Tibial nerve (tissue), 4 donors: ENCODE data around the gene SH2D6. TPM values are rescaled to one million over a fixed set of nuclear protein-coding genes. Genes with fewer than 3 reads are reported as not detected.

Source experiments
- DNase-seq, 2 donors: peaks; one replicate each; pipeline ENCODE4 v3.0.0-alpha.2; 2019; ENCODE audit warnings: low spot score in 2 of 2
- H3K27ac ChIP-seq, 4 donors: fragments of 200-600 bp; sonication (generic) in 3 of 4; one replicate each; pipeline ENCODE4 v1.5.1; 2017 to 2019; ENCODE audit warnings: mild to moderate bottlenecking in 1 of 4
- H3K27me3 ChIP-seq, 2 donors: fragments of 200-600 bp; sonication (generic) in 1 of 2; one replicate each; pipeline versions ENCODE4 v1.5.1 to v1.6.0; 2017 to 2019
- H3K36me3 ChIP-seq, 3 donors: fragments of 200-600 bp; sonication (generic); one replicate each; pipeline ENCODE4 v1.5.1; 2018 to 2019
- H3K4me1 ChIP-seq, 4 donors: fragments of 200-600 bp; sonication (generic) in 3 of 4; one replicate each; pipeline ENCODE4 v1.5.1; 2017 to 2019
- H3K4me3 ChIP-seq, 4 donors: fragments of 200-600 bp; sonication (generic) in 3 of 4; one replicate each; pipeline ENCODE4 v1.5.1; 2017 to 2019; ENCODE audit warnings: mild to moderate bottlenecking in 1 of 4, moderate library complexity in 1 of 4
- H3K9me3 ChIP-seq, 4 donors: fragments of 200-600 bp; sonication (generic) in 3 of 4; one replicate each; pipeline ENCODE4 v1.5.1; 2017 to 2019
- EP300 ChIP-seq, 2 donors: sonication (generic); formaldehyde crosslinking; IDR thresholded peaks; one replicate each; pipeline ENCODE4 v1.6.1; 2017; ENCODE audit warnings: antibody characterized with exemption in 2 of 2, mild to moderate bottlenecking in 1 of 2
- POLR2A ChIP-seq, 2 donors: fragments of 450-650 bp; IDR thresholded peaks; one replicate each; pipeline ENCODE4 v1.6.1; 2017; ENCODE audit warnings: antibody characterized with exemption in 2 of 2, mild to moderate bottlenecking in 2 of 2, moderate library complexity in 2 of 2
- WGBS, 2 donors: methylation state at CpG; one replicate each; pipeline ENCODE4 v1.1.5; 2018; 5-methylcytosine and 5-hydroxymethylcytosine counted together
- total RNA-seq, 4 donors: library from RNA; depleted of rRNA; stranded (reverse); fragments of >200 nt; gene quantifications; one replicate each; pipeline ENCODE4 v1.1.0, GENCODE V29; 2016
- TF ChIP-seq, protein P1 (sequence below), 5 experiments: fragments of 200-600 bp in 3 of 5; fragments of 450-650 bp in 2 of 5; sonication (generic) in 3 of 5; IDR thresholded peaks; one replicate each; pipeline ENCODE4 v1.5.1; 2016 to 2019; ENCODE audit warnings: antibody characterized with exemption in 5 of 5, mild to moderate bottlenecking in 3 of 5, moderate library complexity in 2 of 5

Gene SH2D6
- total RNA-seq, 4 donors from 2014 or later, result 1.1 TPM; not detected in 3

DNA sequence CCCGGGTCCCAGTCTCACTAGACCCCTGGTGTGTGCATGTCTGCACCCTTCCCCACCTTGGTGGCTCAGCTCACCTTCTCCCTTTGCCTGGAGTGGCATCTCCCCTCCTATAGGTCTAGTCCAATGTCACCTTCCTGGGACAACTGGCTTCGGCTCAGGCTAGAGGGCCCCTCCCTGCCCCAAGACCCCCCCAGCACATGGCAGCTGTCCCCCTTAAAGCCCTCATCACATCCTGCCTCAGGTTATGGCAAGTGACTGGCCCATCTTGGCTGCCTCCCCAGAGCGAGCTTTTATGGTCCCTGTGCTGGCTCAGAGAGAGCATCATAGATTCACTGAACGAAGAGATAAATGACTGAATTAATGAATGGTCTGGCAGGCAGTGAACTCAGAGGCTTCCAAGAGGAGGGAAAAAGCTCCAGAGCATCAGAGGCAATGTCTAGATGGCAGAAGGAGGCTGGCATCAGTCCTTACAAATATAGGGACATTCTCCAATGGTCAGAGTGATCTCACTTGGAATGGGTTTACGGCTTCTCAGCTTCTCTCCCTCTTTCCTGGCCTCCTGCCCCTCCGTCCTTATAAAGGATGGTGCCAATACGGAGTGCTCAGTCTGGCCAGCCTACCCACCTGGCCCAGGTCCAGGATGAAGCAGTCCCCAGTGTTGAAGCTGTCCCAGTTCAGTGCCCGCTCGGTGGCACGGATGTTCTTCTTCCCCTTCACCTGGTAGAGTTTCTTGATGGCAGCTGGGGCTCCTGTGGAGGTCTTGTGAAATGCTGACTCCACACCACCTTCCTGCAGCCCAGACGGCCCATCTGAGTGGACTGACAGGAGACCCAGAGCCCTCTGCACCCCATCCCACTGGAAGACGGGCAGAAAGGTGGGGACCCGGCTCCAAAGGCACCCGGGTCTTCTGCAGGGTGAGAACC is 17.7 kb upstream of the SH2D6 start:
- H3K36me3 ChIP-seq, result peaks cover 0 to 26% (median 0%) of the 10 kb centered on the region in 3 donors
- TF ChIP-seq POLR2A (IDR thresholded peaks at IDR 0.05), result no peak
- TF ChIP-seq, protein P1, sequence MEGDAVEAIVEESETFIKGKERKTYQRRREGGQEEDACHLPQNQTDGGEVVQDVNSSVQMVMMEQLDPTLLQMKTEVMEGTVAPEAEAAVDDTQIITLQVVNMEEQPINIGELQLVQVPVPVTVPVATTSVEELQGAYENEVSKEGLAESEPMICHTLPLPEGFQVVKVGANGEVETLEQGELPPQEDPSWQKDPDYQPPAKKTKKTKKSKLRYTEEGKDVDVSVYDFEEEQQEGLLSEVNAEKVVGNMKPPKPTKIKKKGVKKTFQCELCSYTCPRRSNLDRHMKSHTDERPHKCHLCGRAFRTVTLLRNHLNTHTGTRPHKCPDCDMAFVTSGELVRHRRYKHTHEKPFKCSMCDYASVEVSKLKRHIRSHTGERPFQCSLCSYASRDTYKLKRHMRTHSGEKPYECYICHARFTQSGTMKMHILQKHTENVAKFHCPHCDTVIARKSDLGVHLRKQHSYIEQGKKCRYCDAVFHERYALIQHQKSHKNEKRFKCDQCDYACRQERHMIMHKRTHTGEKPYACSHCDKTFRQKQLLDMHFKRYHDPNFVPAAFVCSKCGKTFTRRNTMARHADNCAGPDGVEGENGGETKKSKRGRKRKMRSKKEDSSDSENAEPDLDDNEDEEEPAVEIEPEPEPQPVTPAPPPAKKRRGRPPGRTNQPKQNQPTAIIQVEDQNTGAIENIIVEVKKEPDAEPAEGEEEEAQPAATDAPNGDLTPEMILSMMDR (IDR thresholded peaks at IDR 0.05), result no peak
- no peak for TF ChIP-seq EP300 (IDR thresholded peaks at IDR 0.05)
- no peak for DNase-seq
- peaks cover 0 to 13% (median 0%) of the 10 kb centered on the region in 4 donors for H3K4me1 ChIP-seq
- WGBS, 2 donors, result 85 to 86% methylated on average over 12 to 14 of the region's 14 CpGs
- H3K27ac ChIP-seq, result no peak overlapping the region
- H3K9me3 ChIP-seq, result peaks cover 0 to 17% (median 2%) of the 10 kb centered on the region in 4 donors
- H3K4me3 ChIP-seq, result no peak overlapping the region
- no peaks in the 10 kb centered on the region for H3K27me3 ChIP-seq

DNA sequence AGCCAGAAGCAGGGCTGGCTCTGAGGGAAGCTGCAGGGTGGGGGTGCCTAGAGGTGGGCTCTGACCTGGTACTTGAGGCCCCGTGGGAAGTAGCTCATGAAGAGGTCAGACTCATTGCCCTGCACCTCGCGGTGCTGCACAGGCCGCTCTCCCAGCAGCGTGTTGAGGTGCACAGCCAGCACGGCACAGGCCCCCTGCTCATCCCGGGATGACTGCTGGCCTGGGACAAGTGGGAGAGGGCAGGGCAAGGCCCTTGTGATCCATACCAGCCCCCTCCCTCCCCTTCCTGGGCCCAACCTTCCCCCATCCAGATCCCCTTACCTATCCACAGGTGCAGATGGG is 17.1 kb upstream of the SH2D6 start:
- DNase-seq, result no peak
- TF ChIP-seq, protein P1 (IDR thresholded peaks at IDR 0.05), result no peak
- TF ChIP-seq POLR2A (IDR thresholded peaks at IDR 0.05) (no peak), EP300 (IDR thresholded peaks at IDR 0.05) (no peak)
- H3K27me3 ChIP-seq, result no peaks in the 10 kb centered on the region
- peaks cover 0 to 26% (median 0%) of the 10 kb centered on the region in 3 donors for H3K36me3 ChIP-seq
- H3K9me3 ChIP-seq, result peaks cover 0 to 17% (median 2%) of the 10 kb centered on the region in 4 donors
- no peak overlapping the region for H3K27ac ChIP-seq
- 84 to 95% methylated on average over 6 to 7 of the region's 7 CpGs for WGBS, 2 donors
- H3K4me1 ChIP-seq, result peaks cover 0 to 9% (median 3%) of the 10 kb centered on the region in 4 donors
- H3K4me3 ChIP-seq, result no peak overlapping the region

DNA sequence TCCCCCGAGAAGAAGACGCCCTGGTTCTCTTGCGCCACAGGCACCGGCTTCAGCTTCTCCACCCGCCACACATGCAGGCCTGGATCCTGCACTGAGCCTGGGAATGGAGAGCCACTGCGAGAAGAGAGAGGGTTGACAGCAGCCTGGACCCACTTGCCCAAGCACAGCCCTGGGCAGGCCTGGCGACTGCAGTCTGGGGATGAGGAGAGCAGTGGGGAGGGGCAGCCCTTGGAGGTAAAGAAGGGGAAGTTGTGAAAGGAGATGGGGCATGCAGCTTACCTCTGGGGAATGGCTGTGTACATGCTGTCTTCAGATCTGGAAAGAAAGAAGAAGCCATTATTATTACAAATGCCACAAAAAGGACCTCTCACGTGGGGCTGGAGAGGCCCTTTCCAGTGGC is 16.7 kb upstream of the SH2D6 start:
- WGBS, 2 donors, result 84 to 85% methylated on average over 8 of the region's 8 CpGs
- H3K4me3 ChIP-seq, result no peak overlapping the region
- TF ChIP-seq EP300 (IDR thresholded peaks at IDR 0.05), result no peak
- no peak for TF ChIP-seq POLR2A (IDR thresholded peaks at IDR 0.05)
- TF ChIP-seq, protein P1 (IDR thresholded peaks at IDR 0.05), result no peak
- H3K9me3 ChIP-seq, result peaks cover 0 to 17% (median 2%) of the 10 kb centered on the region in 4 donors
- DNase-seq, result no peak
- peaks cover 0 to 26% (median 0%) of the 10 kb centered on the region in 3 donors for H3K36me3 ChIP-seq
- peaks cover 0 to 5% (median 3%) of the 10 kb centered on the region in 4 donors for H3K4me1 ChIP-seq
- H3K27ac ChIP-seq, result no peak overlapping the region
- H3K27me3 ChIP-seq, result no peaks in the 10 kb centered on the region

DNA sequence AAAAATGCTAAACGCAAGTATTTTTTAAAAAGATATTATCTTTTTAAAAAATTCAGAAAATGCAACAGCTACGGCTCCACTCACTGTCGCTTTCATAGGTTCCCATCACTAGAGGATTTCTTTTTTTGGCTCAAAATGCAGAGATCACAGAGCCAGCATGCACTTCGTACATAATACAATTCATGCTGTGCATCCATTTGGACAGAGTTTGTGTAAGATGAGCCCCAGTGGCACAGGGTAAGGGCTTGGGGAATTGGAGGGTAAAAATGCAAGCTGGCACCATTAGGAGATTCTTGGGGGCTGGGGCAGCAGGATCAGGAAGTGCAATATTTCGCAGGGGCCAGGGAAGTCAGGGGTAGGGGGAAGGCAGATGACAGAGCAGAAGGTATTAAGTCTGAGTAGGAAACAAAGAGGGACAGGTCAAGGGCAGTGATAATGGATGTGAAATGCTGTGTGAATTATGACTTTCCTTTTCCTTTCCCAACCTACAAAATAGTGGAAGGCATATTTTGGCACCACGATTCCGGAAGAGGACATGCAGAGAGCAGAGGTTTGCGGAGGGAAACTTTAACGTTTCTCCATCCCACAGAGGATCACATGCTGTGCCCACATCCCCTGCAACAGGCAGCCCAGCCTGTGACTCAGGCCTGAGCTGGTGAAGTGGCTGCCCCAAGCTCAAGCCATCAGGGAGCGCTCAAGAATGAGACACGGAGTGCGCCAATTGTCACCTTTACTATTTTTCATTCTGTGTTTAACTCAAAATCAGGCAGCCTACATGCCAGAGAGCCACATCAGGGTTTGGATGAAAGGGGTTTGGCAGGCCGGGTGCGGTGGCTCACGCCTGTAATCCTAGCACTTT is 13.1 kb upstream of the SH2D6 start:
- Histone ChIP-seq H3K4me3 (no peak overlapping the region), H3K27ac (peak overlapping the region in 1 of 4 donors; percentile 26)

More for the DNA sequence above, 13.1 kb upstream of the SH2D6 start:
- peak in 1 of 2 donors; percentile 41 for TF ChIP-seq EP300 (IDR thresholded peaks at IDR 0.05)
- TF ChIP-seq, protein P1 (IDR thresholded peaks at IDR 0.05), result no peak
- Histone ChIP-seq H3K4me1 (peaks cover 0 to 27% (median 12%) of the 10 kb centered on the region in 4 donors), H3K27me3 (no peaks in the 10 kb centered on the region), H3K9me3 (peaks cover 0 to 17% (median 2%) of the 10 kb centered on the region in 4 donors), H3K36me3 (peaks cover 0 to 14% (median 0%) of the 10 kb centered on the region in 3 donors)
- DNase-seq, result no peak
- 63 to 73% methylated on average over 15 of the region's 15 CpGs for WGBS, 2 donors
